Measurements from ENCODE around the gene FAM168A.
A peak's percentile ranks its signal among the peaks of the same experiment; 100 is the strongest.

Gene FAM168A

DNA sequence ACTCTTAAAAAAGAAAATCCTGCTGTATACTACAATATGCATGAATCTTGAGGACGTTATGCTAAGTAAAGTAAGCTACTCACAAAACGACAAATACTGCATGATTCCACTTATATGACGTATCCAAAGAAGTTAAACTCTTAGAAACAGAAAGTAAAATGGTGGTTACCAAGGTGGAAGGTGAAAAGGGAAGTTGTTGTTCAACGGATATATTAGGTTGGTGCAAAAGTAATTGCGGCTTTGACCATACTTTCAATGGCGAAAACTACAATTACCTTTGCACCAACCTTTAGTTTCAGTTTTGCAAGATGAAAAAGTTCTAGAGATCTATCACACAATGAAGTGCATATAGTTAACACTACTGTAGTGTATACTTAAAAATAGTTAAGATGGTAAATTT lies 101.8 kb downstream of the FAM168A start:
- Histone ChIP-seq H3K27ac (peak overlapping the region; percentile 1), H3K27me3 (no peaks in the 10 kb centered on the region), H3K9me3 (no peaks in the 10 kb centered on the region), H3K4me3 (ENCODE audit: low read depth in 1 of 2, low read length in 1 of 2) (no peak overlapping the region), H3K4me1 (ENCODE audit: control insufficient read depth in 1 of 2, insufficient read depth in 1 of 2, low read depth in 1 of 2, low read length in 1 of 2) (peaks cover 9 to 23% of the 10 kb centered on the region in 2 experiments), H3K36me3 (no peaks in the 10 kb centered on the region)
- TF ChIP-seq, protein P1, sequence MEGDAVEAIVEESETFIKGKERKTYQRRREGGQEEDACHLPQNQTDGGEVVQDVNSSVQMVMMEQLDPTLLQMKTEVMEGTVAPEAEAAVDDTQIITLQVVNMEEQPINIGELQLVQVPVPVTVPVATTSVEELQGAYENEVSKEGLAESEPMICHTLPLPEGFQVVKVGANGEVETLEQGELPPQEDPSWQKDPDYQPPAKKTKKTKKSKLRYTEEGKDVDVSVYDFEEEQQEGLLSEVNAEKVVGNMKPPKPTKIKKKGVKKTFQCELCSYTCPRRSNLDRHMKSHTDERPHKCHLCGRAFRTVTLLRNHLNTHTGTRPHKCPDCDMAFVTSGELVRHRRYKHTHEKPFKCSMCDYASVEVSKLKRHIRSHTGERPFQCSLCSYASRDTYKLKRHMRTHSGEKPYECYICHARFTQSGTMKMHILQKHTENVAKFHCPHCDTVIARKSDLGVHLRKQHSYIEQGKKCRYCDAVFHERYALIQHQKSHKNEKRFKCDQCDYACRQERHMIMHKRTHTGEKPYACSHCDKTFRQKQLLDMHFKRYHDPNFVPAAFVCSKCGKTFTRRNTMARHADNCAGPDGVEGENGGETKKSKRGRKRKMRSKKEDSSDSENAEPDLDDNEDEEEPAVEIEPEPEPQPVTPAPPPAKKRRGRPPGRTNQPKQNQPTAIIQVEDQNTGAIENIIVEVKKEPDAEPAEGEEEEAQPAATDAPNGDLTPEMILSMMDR (IDR thresholded peaks at IDR 0.05) = no peak

DNA sequence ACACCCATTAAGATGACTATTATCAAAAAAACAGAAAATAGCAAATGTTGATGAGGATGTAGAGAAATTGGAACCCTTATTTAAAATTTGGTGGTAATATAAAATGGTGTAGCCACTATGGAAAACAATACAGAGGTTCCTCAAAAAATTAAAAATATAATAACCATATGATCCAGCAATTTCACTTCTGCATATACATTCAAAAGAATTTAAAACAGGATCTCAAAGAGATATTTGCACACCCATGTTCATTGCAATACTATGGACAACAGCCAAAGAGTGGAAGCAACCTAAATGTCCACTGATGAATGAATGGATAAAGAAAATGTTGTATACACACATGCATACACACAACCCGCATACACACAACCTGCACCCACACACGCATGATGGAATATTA lies 102.2 kb downstream of the FAM168A start:
- TF ChIP-seq, protein P1 (IDR thresholded peaks at IDR 0.05) = no peak
- peak overlapping the region; percentile 1 for H3K27ac ChIP-seq

DNA sequence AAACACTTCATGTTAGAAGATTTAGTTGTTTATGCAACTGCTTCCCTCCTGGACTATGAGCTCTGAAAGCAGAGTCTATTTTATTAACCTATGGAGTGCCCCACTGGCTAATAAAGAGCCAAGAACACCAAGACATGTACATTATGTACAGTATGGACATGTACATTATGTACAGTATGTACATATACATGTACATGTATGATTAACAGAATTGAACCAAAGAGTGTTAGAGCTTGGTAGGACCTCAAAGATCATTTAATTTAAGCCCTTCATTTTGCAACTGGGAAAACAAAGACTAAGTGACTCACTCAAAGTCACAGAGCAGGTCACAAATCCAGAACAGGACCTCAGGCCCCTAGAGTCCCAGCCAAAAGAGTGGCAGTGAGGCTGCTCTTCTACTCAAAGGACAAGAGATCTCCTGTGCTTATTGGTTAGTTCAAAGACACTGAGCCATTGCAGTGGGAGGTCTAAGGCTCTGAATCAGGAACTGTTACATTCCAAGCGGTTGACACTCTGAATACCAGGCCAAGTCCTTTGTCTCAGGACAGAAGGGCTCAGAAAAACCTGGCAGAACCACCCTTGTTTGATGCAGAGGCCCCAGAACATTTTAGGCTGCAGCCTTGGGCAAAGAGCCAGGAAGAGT lies 103.8 kb downstream of the FAM168A start:
- H3K27ac ChIP-seq = no peak overlapping the region
- H3K9me3 ChIP-seq = no peaks in the 10 kb centered on the region
- TF ChIP-seq, protein P1 (IDR thresholded peaks at IDR 0.05) = no peak
- H3K36me3 ChIP-seq = no peaks in the 10 kb centered on the region
- no peak overlapping the region for H3K4me3 ChIP-seq (ENCODE audit: low read depth in 1 of 2, low read length in 1 of 2)
- peaks cover 11 to 17% of the 10 kb centered on the region in 2 experiments for H3K4me1 ChIP-seq (ENCODE audit: control insufficient read depth in 1 of 2, insufficient read depth in 1 of 2, low read depth in 1 of 2, low read length in 1 of 2)
- H3K27me3 ChIP-seq = no peaks in the 10 kb centered on the region

More for the DNA sequence above, 102.2 kb downstream of the FAM168A start:
- no peaks in the 10 kb centered on the region for H3K9me3 ChIP-seq
- H3K36me3 ChIP-seq = no peaks in the 10 kb centered on the region
- H3K4me3 ChIP-seq (ENCODE audit: low read depth in 1 of 2, low read length in 1 of 2) = no peak overlapping the region
- peaks cover 11 to 23% of the 10 kb centered on the region in 2 experiments for H3K4me1 ChIP-seq (ENCODE audit: control insufficient read depth in 1 of 2, insufficient read depth in 1 of 2, low read depth in 1 of 2, low read length in 1 of 2)
- no peaks in the 10 kb centered on the region for H3K27me3 ChIP-seq

DNA sequence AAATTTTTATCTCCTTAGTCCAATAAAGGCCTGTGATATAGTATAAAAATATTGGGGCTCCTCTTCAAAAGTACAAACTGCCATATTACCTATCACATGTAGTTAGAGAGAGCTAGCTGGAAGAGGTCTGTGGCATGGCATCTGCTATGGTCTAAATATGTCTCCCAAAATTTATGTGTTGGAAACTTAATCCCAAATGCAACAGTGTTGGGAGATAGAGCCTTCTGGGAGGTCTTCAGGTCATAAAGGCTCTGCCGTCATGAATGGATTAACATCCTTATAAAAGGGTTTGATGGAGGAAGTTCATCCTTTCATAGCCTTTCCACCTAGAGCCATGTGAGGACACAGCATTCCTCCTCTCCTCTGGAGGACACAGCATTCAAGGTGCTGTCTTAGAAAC lies 116.3 kb downstream of the FAM168A start:
- Histone ChIP-seq H3K27ac (no peak overlapping the region), H3K4me1 (ENCODE audit: control insufficient read depth in 1 of 2, insufficient read depth in 1 of 2, low read depth in 1 of 2, low read length in 1 of 2) (peaks cover 6 to 10% of the 10 kb centered on the region in 2 experiments), H3K9me3 (no peaks in the 10 kb centered on the region), H3K36me3 (no peaks in the 10 kb centered on the region), H3K27me3 (no peaks in the 10 kb centered on the region), H3K4me3 (ENCODE audit: low read depth in 1 of 2, low read length in 1 of 2) (no peak overlapping the region)
- TF ChIP-seq, protein P1 (IDR thresholded peaks at IDR 0.05) = no peak

DNA sequence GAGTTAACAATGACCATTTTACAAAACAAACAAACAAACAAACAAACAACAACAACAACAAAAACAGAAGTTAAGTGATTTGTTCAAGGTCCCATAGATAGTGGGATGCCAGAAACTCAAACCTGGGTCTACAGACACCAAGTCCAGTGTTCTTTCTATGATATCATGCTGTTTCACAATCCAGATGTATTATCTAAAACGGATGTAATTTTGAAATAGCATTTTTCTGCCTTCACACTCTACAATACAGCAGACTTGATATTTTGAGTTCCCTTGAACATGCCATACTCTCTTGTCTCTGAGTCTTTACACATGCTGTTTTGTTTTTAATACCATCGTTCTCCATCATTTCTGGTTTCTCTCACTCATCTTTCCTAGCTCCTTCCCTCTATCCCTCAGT lies 117.2 kb downstream of the FAM168A start:
- Histone ChIP-seq H3K9me3 (no peaks in the 10 kb centered on the region), H3K4me3 (ENCODE audit: low read depth in 1 of 2, low read length in 1 of 2) (no peak overlapping the region), H3K36me3 (no peaks in the 10 kb centered on the region), H3K27me3 (no peaks in the 10 kb centered on the region), H3K4me1 (ENCODE audit: control insufficient read depth in 1 of 2, insufficient read depth in 1 of 2, low read depth in 1 of 2, low read length in 1 of 2) (peaks cover 6 to 10% of the 10 kb centered on the region in 2 experiments), H3K27ac (no peak overlapping the region)
- TF ChIP-seq, protein P1 (IDR thresholded peaks at IDR 0.05) = no peak
